HG03469 (cell line): ENCODE results near the gene KCNMA1.
"Not testable (repeated sequence)": the region's sequence is repeated elsewhere in the genome, so short reads cannot be mapped to it uniquely, and the experiment has no call there.

Source experiments
- ATAC-seq: cut with Tn5 transposase; IDR thresholded peaks from one replicate; pipeline ENCODE4 v1.9.1; 2021; ENCODE audit warnings: mild to moderate bottlenecking, moderate library complexity, moderate number of reproducible peaks; ENCODE audit not compliant: unreplicated experiment

KCNMA1 gene

DNA sequence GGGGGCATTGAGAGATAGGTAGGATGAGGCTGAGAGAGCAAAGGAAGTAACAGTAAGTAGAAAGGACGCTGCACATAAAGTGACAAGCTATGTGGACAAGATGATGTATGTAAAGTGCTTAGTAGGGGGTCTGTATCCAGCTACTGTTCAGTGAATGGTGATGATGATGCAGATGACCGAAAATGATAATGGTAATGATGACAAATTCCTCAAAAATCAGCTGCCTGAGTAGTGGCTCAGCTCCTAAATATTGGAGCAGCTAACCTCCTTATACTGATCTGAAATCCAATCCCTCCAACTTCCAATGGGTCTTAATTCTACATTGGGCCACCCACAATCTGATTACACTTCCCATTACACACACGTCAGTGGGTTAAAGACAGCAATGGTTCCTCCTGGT, 27.1 kb upstream of the KCNMA1 start:
- no peak for ATAC-seq

DNA sequence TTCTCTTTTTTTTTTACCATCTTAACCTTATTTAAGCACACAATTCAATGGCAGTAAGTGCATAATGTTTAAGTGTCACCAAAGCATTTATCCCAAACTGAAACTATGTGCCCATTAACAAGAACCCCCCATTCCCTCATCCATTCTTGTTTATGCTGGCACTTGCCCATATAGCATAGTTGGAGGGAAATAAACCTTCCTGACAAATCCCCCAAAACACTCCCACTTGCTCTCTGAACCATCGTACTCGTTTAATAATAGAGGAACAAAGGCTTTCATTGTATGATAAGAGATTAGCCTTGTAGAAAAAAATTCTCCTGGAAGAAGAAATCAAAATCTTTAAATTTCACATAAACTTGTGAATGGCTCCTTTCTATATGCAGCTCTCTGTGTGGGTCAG, 26.4 kb upstream of the KCNMA1 start:
- ATAC-seq: no peak

DNA sequence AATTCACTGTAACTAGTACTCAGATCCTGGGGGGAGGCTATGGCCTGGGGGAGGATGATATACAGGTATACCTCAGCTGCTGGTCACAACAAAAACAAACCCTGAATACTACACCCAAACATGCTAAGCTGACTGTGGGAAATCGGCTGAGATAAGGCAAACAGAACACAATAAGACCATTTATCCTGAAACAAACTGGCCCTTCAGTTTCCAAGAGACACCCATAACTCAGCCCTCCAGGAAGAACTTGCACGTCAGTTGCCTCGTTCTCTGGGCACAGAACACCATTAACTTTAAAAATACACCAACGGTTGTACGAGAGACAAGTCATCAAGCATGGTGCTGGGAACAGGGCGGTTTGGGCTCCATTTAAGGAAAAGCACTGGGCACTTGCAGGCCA, 24.1 kb upstream of the KCNMA1 start:
- ATAC-seq: no peak

DNA sequence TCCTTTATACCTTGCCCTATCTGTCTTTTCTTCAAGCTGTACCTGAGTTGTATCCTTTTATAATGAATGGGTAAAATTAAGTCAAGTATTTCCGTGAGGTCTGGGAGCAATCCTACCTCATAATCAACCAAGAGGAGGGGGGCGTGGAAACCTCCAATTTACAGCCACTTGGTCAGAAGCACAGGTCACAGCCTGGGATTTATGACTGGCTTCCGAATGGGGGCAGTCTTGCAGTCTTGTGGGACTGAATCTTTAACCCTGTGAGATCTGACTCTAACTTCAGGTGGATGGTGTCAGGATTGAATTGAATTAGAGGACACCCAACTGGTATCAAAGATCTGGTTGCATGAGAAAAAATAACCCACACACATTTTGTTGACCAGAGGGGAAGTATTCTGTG, 23.5 kb upstream of the KCNMA1 start:
- ATAC-seq: no peak

DNA sequence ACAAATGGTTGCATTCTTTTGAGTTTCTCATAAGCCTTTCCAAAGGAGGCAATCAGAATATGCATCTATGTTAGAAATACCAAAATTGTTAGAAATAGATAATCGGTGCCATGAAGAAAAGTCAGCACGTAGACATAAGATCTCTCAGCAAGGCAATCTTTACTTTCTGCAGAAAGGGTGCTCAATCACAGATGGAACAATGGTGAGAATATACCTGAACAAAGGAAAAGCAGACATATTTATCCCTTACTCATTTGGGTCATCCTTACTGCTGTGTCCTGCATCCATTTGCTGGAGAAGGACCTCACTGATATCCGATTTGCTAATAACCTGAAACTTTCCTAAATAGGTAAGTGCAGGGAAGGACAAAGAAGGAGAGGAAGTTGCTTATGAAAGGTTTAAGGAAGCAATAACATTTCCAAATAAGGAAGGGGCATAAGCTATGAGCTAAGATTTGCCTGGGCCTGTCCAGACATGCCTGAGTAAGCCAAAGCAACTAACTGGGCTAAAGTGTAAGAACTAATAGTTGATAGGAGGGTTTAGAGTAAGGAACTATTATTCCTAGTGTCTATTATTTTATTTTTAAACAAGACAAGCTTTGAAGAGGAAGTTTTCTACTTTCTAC, 21.6 kb upstream of the KCNMA1 start:
- not testable (repeated sequence) for ATAC-seq

DNA sequence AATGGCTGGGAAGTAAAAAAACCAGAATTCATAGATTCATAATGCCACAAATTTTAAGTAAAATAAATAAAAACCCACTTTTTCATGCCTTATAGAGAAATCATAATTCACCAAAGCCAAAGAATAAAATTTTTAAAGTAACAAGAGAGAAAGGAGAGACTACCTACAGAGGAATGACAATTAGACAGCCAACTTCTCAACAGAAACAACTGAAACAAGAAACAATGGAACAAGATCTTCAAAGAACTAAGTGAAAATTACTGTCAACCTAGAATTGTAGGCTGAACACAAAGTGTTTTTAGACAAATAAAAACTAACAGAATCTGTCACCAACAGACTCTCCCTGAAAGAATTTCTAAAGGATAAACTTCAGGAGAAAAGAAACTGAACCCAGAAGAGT, 15.6 kb upstream of the KCNMA1 start:
- ATAC-seq: no peak

DNA sequence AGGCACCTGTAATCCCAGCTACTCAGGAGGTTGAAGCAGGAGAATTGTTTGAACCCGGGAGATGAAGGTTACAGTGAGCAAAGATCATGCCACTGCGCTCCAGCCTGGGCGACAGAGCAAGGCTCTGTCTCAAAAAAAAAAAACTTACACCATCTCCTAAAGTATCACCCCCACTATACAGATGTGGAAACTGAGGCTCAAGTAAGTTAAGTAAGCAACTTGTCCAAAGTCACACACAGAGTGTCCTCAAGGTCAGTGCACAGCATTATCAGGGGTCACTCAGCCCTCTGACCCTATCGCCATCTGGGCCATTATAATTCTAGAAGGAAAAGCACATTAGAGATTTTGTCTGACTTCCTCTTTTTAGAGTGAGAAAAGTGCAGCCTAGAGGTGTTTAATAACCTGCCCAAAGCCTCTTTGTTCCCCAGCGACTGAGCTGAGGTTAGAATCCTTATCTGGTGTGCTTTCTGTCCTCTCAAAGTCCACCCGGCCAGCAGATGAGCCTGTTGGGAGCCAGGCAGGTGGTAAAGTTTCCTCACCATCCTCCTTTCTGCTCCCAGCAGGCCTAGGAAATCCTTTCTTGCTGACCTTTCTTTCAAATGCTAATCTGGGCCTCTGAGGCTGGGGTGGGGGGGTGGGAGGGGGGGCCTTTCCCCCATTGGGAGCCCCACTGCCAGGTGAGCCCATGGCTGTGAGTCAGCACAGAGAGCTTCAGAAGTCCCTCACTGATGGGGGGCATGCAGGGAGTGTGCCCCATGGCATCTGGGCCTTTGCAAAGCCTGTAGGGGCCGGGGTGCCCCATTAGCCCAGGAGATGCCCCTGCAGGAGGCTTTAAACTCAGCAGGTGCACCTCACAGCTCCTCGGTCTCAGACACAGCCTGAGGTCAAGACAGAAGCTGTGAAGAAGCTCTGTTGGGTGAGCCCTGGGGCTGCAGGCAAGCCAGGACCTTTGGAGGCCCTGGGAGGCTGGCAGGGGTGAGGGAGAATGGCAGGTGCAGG, 12.0 kb upstream of the KCNMA1 start:
- no peak for ATAC-seq

DNA sequence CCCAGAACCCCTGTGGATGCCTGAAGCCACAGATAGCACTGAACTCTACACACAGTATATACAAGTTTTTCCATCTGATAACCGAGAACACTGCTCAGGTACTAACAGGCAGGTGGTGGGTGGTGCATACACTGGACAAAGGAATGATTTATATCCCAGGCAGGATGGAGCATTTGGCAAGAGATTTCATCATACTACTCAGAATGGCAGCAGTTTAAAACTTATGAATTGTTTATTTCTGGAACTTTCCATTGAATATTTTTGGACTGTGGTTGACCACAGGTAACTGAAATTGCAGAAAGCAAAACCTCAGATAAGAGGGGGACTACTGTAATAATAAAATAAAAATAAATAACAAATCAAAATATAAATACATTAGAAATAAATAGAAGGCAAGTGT, 10.9 kb upstream of the KCNMA1 start:
- no peak for ATAC-seq

DNA sequence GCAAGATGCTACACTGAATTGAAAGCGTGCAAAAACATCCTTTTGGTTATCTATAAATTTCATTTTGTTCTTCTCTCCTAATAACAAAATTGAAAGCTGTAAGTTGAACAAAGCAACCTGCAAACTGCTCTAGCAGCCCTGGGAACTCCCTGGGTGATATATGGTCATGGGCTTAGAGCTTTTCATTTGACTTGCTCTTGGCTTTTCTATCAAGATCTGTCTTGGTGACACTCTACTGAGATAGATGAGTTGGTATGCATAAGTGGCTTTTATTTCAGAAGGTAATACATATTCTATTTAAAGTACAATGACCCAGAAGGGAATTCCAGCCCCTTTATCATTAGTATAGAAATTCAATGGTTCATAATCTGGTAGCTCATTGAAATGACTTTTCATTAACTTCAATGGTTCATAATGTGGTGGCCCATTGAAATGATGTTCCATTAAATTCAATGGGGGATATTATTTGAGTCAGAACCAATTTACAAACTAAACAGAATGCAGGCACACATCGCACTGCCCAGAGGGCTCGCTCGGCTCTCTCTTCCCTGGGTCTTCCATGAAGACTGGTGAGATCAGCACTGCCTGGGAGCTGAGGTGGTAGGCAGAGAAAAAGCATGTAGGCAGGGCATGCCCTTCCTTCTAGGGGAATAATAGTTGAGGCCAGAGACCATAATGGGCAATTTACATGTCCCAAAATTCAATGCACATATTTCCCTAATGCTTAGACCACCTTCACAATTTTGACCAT, 10.1 kb upstream of the KCNMA1 start:
- no peak for ATAC-seq

DNA sequence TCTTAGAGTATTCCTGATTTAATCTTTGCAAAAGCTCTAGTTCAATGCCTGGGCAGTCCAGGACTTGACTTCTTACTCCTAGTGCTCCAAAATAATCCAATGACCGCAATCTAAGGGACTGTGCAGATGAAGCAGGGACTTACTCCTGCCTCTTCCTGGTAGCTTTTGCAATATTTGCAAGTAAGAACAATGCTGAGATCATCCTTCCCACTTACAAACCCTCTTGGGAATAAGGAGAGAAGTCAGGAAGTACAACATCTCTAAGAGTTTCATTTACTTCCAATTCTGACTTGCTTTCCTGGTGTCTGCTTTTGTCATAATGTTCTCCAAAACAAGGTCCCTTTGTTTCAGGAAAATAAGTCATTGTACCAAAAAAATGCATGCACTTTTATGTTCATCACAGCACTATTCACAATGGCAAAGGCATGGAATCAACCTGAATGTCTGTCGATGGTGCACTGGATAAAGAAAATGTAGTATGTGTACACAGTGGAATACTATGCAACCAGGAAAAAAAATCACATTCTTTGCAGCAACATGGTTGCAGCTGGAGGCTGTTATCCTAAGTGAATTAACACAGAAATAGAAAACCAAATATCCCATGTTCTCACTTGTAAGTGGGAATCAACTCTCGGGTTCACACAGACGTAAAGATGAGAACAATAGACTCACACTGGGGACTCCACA, 7.1 kb upstream of the KCNMA1 start:
- ATAC-seq: no peak

DNA sequence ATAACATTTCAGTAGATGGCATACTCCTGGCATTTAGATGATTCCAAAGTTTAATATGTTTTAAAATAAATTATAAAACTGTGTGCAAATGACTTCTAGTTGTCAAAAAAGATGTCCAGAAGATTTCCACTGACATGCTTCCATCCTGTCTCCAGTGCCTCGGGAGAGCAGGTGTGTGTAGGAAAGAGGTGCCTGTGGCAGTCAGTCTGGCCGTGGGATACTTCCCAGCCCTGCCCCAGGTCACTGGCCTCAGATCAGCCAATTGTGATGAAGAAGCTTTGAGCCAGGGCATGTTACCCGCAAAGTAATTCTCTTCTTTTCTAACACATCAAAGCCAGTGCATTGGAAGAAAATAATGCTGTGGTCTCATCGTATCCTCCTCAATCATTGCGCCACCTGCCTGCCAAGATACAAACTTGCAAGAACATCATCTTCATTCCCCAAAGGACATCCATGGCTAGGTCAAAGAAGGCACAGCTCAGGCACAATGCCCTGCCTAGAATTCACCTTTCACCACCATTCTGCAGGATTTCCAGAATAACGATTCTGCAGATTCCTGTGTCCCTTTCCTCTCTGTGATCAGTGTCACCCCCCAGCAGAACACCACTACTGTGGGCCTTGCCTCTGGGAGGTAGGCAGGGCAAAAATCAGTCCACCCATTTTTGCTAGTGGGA, 6.3 kb upstream of the KCNMA1 start:
- ATAC-seq: no peak

DNA sequence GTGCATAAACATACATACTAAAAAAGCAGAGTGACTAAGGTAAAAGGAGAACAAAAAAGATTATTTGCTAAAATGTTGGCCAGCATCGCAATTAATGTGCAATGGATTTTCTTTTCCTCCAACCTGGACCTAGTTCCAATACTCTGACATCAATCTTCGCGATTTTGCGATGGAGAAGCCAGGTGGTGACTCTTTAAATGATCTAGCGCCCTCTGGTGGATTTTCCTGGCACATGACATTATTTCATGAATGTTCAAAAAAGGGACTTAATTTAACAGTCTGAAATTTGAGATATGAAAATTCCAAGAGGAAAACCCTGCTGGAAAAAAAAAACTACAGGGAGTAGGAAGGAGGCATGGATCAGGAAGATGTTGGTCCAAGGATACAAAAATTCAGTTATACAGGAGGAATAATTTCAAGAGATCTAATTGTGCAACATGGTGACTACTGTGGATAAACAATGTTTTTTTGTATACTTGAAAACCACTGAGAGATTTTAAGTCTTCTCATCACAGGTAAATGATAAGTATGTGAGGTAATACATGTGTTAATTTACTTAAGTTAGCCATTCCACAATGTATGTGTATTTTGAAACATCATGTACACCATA, 4.3 kb upstream of the KCNMA1 start:
- no peak for ATAC-seq

DNA sequence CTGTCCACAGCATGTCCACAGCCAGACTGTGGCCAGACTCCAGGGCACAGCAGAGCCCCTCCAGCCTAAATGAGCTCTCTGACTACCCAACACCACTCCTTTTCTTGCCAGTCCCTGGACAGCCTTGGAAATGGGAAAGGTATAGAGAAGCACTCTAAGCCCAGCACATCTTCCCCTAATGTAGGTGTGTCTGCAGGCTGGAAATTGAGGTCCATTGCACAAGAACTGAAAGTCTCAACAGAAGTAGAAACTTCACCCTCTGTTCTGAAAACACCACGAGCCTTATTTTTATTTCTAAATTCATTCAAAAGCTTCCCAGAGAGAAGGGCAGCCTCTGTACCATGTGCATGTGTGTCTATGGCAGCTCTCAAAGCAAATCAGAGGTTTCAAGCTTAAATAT, 3.7 kb upstream of the KCNMA1 start:
- no peak for ATAC-seq

DNA sequence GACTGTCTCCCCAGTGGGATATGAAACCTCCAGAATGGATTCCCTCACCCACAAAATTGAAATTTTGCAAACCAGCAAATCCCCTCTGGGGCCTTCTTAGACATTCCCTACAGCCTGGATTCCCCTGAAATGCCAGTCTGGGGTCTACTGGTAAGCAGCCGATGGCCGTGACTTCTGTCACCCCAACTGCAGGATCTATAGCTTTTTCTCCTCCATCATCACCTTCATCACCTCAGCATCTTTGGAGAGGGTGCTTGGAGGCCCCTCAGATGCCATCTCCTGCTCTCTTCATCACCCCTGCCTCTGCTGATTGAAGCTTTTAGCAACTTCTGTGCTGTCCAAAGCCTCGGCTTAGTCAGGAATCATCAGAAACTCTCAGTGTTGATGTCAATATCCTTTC, 2.6 kb upstream of the KCNMA1 start:
- no peak for ATAC-seq

DNA sequence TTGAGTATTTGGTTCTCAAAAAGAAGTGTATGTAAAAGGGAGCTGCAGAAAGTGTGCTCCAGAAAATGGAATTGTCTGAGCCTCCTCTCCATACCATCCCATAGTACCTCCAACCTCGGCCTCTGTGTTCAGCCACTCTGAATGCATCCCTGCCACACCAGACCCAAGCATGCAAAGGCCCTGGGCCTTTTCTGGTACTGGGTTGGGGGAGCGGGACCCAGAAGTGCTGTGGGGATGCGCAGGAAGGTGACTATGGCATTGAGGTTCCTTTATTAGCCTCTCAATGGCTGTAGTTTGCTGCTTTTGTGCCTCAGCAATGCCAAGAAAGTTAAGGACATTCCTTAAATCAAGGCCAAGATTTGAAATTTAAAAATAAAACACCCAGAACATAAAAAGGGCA, 2.1 kb upstream of the KCNMA1 start:
- no peak for ATAC-seq

DNA sequence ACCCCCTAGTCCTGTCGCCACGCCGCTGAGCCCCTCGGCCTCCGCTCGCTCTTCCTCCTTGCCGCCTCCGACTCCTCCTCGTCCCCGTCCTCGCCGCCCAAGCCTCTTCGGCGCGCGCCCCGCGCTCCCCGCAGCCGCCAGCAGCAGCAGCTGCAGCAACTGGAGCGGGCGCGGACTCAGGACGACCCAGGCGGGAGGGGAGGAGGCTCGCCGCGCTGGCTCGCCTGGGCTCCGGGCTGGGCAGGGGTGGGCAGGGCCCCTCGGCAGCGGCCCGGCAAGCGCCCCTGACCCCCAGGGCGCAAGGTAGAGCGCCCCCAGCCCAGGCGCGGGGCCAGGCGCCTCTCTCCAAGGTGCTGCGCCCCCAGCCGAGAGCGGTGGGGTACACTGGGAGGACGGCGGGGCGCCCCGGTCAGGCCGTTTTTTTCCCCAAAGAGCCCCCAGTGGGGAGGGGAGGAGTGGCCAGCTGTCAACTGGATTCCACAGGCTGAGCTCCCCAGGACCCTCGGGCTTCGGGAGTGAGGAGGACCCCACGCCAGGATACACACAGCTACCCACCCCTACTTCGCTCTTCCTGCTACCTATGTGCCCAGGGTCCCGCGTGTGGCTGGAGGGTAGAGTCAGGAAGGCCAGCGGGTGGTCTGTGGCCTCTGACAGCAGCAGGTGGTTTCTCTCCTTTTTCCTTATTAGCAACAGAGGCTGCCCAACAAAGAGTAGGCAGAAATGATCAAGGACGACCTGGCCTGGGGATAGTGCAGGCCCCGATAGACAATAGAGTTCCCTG, 903 bp upstream of the KCNMA1 start:
- no peak for ATAC-seq

DNA sequence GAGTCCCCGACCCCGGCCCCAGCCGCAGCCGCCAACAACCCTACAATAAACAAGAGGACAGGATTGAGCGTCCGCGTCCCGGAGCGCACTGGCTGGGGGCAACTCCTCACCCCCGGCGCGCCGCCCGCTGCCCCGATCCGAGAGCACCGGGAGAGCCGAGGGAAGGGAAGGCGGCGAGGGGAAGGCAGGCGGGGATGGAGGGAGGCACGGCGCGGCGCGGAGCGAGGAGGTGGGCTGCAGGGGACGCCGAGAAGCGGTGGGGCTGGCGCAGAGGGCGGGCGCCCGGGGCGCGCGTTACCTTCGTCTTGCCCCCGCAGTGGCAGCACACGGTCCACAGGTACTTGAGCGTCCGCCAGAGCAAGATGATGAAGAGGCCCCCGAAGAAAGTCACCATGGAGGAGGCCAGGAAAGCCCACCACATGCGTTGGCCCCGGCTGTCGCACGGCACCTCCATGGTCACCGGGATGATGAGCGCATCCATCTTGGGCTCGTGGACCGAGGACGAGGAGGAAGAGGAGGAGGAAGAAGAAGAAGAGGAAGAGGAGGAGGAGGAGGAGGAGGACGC, 559 bp downstream of the KCNMA1 start:
- ATAC-seq: no peak

DNA sequence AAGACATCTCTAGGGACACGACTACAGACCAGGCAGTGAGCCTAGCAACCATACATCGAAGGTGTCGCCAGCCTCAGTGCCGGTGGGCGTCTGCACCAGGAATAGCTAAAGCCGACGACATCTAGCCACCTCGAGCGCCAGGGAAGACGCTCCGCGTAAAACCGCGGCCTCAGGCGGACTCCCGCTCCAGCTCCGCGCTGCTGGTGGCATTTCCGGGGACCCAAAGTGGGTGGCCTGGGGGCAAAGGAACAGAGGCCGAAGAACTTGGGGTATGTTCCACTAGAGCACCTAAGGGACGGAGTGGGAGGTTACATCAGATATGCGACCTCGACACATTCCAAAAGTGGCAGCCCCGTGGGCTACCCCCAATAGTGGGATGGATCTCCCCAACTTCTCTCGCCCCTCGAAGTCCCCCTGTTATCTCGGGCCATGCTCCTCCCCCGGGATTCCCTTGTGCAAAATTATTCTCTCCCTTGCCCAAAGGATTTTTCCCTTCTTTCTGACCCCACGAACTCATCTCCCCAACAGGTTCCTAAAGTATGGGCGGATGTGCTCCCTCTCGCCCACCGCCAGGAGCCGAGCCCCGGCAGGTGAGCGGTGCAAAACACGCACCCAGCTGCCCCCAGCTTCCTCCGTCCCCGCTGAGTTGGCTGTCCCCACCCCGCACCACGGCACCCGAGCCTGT, 1.2 kb downstream of the KCNMA1 start:
- no peak for ATAC-seq
